Uterus (tissue), 2 donors: Measurements from ENCODE around the gene EXOC3.

Source experiments
- CTCF ChIP-seq, 4 experiments: fragments of 200-600 bp in 2 of 4; fragments of 450-650 bp in 2 of 4; sonication (generic) in 2 of 4; IDR thresholded peaks; one replicate each; pipeline ENCODE4 v1.5.1; 2016 to 2019; ENCODE audit warnings: antibody characterized with exemption in 4 of 4, mild to moderate bottlenecking in 2 of 4, moderate library complexity in 1 of 4
- POLR2A ChIP-seq, 2 donors: fragments of 450-650 bp; IDR thresholded peaks; one replicate each; pipeline ENCODE4 v1.6.1; 2016; ENCODE audit warnings: antibody characterized with exemption in 2 of 2, mild to moderate bottlenecking in 1 of 2, moderate library complexity in 1 of 2

DNA sequence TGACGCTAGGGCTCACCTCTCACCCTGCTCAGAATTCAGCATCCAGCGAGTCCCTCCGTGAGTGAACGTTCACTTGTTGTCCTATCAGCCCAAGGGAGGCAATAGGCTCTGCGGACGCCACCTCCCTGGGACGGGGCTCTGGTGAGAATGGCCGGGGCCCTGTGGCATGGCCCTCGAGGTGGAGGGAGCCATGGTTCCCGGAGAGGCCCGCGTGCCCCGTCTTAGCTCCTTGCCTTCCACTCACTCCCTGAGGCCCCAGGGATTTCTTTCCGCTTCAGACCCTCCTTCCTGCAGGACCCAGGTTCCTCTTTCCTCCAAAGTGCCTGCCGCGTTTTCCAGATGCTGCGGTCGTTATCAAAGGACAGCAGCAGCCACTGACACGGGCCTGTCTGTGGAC, 21.5 kb downstream of the EXOC3 start:
- no peak for TF ChIP-seq CTCF (IDR thresholded peaks at IDR 0.05)
- no peak for TF ChIP-seq POLR2A (IDR thresholded peaks at IDR 0.05)
